Panc1 (cell line): ENCODE measurements around the gene SLC40A1.

Source experiments
- POLR2AphosphoS5 ChIP-seq: IDR thresholded peaks from 2 replicates; pipeline ENCODE4 v1.6.1; 2012; ENCODE audit warnings: mild to moderate bottlenecking, low read depth, low read length, moderate library complexity
- SIN3A ChIP-seq: IDR thresholded peaks from 2 replicates; pipeline ENCODE4 v1.6.1; 2012; ENCODE audit warnings: low read depth, mild to moderate bottlenecking, low read length, moderate library complexity, borderline replicate concordance; ENCODE audit not compliant: insufficient read depth
- TCF7L2 ChIP-seq: IDR thresholded peaks from 2 replicates; pipeline ENCODE4 v1.6.1; 2011; ENCODE audit warnings: mild to moderate bottlenecking, low read depth, low read length, inconsistent platforms
- TF ChIP-seq, protein P1 (sequence below): fragments of 450-650 bp; IDR thresholded peaks from 2 replicates; pipeline ENCODE4 v1.5.1; 2017; ENCODE audit warnings: mild to moderate bottlenecking
- TF ChIP-seq, protein P2 (sequence below), 2 experiments: IDR thresholded peaks; 2 replicates each; pipeline ENCODE4 v1.6.1; 2011 to 2012; ENCODE audit warnings: low read depth in 2 of 2, control low read depth in 1 of 2, low read length in 1 of 2, mild to moderate bottlenecking in 1 of 2, moderate library complexity in 1 of 2; ENCODE audit not compliant: insufficient read depth in 1 of 2

DNA sequence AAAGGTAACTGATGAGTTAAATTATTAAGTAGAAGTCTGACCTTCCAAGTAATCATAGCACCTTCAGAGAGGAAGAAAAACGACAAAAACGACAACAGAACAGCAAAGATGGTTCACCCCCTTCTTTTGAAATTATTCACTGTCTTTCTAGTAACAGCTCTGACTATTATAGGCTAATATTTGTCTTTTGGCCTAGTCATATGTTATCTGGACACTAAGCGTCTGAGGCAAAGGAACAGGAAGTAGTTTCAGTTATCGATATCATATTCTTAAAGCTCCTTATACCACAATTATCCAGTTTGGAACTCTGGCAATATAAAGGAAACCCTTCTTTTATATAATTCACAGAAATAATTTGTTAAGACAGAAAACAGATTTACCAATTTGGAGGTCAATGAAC is 27.6 kb upstream of the SLC40A1 start:
- TF ChIP-seq, protein P1, sequence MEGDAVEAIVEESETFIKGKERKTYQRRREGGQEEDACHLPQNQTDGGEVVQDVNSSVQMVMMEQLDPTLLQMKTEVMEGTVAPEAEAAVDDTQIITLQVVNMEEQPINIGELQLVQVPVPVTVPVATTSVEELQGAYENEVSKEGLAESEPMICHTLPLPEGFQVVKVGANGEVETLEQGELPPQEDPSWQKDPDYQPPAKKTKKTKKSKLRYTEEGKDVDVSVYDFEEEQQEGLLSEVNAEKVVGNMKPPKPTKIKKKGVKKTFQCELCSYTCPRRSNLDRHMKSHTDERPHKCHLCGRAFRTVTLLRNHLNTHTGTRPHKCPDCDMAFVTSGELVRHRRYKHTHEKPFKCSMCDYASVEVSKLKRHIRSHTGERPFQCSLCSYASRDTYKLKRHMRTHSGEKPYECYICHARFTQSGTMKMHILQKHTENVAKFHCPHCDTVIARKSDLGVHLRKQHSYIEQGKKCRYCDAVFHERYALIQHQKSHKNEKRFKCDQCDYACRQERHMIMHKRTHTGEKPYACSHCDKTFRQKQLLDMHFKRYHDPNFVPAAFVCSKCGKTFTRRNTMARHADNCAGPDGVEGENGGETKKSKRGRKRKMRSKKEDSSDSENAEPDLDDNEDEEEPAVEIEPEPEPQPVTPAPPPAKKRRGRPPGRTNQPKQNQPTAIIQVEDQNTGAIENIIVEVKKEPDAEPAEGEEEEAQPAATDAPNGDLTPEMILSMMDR = no peak
- TF ChIP-seq, protein P2, sequence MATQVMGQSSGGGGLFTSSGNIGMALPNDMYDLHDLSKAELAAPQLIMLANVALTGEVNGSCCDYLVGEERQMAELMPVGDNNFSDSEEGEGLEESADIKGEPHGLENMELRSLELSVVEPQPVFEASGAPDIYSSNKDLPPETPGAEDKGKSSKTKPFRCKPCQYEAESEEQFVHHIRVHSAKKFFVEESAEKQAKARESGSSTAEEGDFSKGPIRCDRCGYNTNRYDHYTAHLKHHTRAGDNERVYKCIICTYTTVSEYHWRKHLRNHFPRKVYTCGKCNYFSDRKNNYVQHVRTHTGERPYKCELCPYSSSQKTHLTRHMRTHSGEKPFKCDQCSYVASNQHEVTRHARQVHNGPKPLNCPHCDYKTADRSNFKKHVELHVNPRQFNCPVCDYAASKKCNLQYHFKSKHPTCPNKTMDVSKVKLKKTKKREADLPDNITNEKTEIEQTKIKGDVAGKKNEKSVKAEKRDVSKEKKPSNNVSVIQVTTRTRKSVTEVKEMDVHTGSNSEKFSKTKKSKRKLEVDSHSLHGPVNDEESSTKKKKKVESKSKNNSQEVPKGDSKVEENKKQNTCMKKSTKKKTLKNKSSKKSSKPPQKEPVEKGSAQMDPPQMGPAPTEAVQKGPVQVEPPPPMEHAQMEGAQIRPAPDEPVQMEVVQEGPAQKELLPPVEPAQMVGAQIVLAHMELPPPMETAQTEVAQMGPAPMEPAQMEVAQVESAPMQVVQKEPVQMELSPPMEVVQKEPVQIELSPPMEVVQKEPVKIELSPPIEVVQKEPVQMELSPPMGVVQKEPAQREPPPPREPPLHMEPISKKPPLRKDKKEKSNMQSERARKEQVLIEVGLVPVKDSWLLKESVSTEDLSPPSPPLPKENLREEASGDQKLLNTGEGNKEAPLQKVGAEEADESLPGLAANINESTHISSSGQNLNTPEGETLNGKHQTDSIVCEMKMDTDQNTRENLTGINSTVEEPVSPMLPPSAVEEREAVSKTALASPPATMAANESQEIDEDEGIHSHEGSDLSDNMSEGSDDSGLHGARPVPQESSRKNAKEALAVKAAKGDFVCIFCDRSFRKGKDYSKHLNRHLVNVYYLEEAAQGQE (IDR thresholded peaks at IDR 0.05; ENCODE audit: insufficient read depth in 1 of 2, low read depth in 2 of 2, low read length in 1 of 2) = no peak
- TF ChIP-seq POLR2AphosphoS5 (no peak), TCF7L2 (no peak), SIN3A (no peak)
